HFFc6 (cell line): ENCODE results near the gene SUMO3. TPM values are rescaled to one million over a fixed set of nuclear protein-coding genes. Genes with fewer than 3 reads are reported as not detected.

Experiments
- DNase-seq: peaks from one replicate; pipeline ENCODE4 v3.0.0-alpha.2; 2018
- H3K27ac Mint-ChIP-seq: 2 replicates; pipeline ENCODE4 v1.8.0; 2020; ENCODE audit warnings: mild to moderate bottlenecking, mixed read lengths
- H3K27me3 Mint-ChIP-seq: 2 replicates; pipeline ENCODE4 v1.8.0; 2021; ENCODE audit warnings: mild to moderate bottlenecking, moderate library complexity, mixed read lengths; ENCODE audit not compliant: insufficient read depth
- H3K36me3 Mint-ChIP-seq: 2 replicates; pipeline ENCODE4 v1.8.0; 2021; ENCODE audit warnings: low read depth, mixed read lengths
- H3K4me1 Mint-ChIP-seq: 2 replicates; pipeline ENCODE4 v1.8.0; 2020; ENCODE audit warnings: low read depth, mixed read lengths
- H3K4me3 Mint-ChIP-seq: 2 replicates; pipeline ENCODE4 v1.8.0; 2020; ENCODE audit warnings: mild to moderate bottlenecking, moderate library complexity, mixed read lengths
- H3K9me3 Mint-ChIP-seq: 2 replicates; pipeline ENCODE4 v1.8.0; 2020; ENCODE audit warnings: mild to moderate bottlenecking, mixed read lengths
- total RNA-seq, 6 experiments: library from RNA; stranded (reverse); fragmentation: NEBNext Ultra II Directional; extraction: Animal tissue kit (Norgen Biotek cat#: 25700); gene quantifications; 2 replicates in 1 of 6; 3 replicates in 5 of 6; pipeline ENCODE4 v1.2.3, GENCODE V29; 2021
- TF ChIP-seq, protein P1 (sequence below): fragments of 200-600 bp; sonication (generic); IDR thresholded peaks from 2 replicates; pipeline ENCODE4 v1.5.0; 2021; ENCODE audit warnings: antibody characterized with exemption, mild to moderate bottlenecking

The SUMO3 gene
- total RNA-seq, 6 experiments from 2014 or later: 116 to 160 (median 147) TPM

DNA sequence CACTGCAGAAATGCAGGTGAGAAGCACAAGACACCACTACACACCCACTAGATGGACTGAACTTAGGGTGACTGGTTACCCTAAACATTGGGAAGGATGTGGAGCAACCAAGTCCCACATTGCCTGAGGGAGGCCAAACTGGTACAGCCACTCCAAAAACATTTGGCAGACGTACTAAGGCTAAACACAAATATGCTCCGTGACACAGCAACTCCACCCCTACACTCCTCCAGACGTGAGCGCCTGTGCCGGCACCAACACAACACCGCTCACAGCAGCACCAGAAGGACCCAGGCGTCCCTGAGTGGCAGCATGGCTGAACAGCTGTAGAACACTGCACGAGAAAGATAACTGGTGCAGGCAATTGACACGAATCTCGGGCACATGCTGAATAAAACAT, 40.9 kb upstream of the SUMO3 start:
- TF ChIP-seq, protein P1, sequence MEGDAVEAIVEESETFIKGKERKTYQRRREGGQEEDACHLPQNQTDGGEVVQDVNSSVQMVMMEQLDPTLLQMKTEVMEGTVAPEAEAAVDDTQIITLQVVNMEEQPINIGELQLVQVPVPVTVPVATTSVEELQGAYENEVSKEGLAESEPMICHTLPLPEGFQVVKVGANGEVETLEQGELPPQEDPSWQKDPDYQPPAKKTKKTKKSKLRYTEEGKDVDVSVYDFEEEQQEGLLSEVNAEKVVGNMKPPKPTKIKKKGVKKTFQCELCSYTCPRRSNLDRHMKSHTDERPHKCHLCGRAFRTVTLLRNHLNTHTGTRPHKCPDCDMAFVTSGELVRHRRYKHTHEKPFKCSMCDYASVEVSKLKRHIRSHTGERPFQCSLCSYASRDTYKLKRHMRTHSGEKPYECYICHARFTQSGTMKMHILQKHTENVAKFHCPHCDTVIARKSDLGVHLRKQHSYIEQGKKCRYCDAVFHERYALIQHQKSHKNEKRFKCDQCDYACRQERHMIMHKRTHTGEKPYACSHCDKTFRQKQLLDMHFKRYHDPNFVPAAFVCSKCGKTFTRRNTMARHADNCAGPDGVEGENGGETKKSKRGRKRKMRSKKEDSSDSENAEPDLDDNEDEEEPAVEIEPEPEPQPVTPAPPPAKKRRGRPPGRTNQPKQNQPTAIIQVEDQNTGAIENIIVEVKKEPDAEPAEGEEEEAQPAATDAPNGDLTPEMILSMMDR: no peak
- peaks cover 43% of the 10 kb centered on the region for H3K36me3 Mint-ChIP-seq
- peaks cover 2% of the 10 kb centered on the region; the same call in 1 of the 2 replicates for H3K27me3 Mint-ChIP-seq
- DNase-seq: no peak
- no peak overlapping the region for H3K4me3 Mint-ChIP-seq
- no peaks in the 10 kb centered on the region for H3K9me3 Mint-ChIP-seq
- H3K4me1 Mint-ChIP-seq: peaks cover 18% of the 10 kb centered on the region
- no peak overlapping the region for H3K27ac Mint-ChIP-seq

DNA sequence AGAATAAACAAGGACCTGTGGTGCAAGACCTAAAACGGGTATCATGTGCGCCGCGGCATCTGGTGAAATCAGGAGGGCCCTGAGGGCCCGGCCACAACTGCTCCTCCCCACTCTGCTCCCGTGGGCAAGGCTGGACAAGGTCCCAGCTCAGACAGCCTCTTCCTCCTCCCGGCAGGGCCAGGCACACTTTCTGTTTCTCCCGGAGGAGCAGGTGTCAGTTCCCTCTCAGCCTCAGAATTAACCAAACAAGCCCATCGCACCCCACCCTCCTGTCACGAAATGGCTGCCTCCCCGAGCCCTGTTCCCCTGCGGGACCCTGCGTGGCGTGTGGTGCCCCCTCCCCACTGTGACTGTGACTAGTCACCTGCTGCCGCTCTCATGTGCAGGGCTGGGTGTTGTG, 40.4 kb upstream of the SUMO3 start:
- TF ChIP-seq, protein P1: no peak
- Mint-ChIP-seq H3K27me3 (peaks cover 2% of the 10 kb centered on the region; the same call in 1 of the 2 replicates), H3K4me3 (no peak overlapping the region), H3K36me3 (peaks cover 48% of the 10 kb centered on the region), H3K4me1 (peaks cover 18% of the 10 kb centered on the region), H3K27ac (no peak overlapping the region), H3K9me3 (no peaks in the 10 kb centered on the region)
- DNase-seq: no peak

DNA sequence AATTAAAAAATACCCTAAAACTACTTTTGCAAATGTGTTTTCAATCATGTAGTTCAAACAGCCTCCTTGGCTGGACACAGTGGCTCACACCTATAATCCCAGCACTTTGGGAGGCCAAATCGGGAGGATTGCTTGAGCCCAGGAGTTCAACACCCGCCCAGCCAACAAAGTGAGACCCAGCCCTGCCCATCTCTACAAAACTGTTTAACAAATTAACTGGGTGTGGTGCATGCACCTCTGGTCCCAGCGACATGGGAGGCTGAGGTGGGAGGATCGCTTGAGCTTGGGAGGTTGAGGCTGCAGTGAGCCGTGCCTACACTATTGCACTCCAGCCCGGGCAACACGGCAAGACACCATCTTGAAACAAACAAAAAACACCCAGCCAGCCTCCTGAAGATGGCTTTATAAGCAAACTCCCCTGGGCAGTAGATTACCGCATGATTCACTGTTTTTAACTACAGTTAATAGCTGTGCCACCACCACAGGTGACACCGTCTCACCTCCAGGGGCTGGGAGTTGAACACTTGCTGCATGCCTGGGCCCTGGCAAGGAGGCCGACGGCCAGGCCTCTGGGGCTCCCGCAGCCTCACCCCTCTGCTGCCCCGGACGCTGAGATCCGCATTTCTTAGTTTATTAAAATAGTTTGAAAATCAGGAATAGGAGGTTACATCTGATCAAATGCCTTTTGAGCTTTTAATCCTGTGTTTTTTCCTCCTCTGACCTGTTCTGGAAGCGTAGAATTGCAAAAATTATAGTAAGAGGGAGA, 39.4 kb upstream of the SUMO3 start:
- H3K27ac Mint-ChIP-seq: no peak overlapping the region; the same call in 1 of the 2 replicates
- H3K9me3 Mint-ChIP-seq: no peaks in the 10 kb centered on the region
- H3K4me3 Mint-ChIP-seq: no peak overlapping the region
- TF ChIP-seq, protein P1: no peak
- DNase-seq: no peak
- H3K27me3 Mint-ChIP-seq: peaks cover 2% of the 10 kb centered on the region; the same call in 1 of the 2 replicates
- peaks cover 48% of the 10 kb centered on the region for H3K36me3 Mint-ChIP-seq
- peaks cover 18% of the 10 kb centered on the region for H3K4me1 Mint-ChIP-seq

DNA sequence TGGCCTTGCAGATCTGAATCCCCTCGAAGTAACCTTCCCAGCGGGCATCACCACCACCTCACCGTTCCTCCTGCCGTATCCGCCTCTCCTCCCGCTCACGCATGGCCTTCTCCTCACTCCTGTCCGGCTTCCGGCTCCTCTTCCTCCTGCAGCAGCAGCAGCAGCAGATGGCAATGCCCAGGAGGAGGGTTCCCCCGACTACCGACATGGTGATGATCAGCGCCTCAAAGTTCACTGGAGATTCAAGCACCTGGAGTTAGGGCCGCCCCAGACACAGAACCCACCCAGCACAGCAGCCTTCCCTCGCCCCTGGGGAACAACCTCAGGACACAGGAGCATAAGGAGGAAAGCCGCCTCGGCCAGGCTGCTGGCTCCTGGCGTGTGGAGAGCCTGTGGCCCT, 38.3 kb upstream of the SUMO3 start:
- peaks cover 40% of the 10 kb centered on the region for H3K36me3 Mint-ChIP-seq
- no peaks in the 10 kb centered on the region for H3K9me3 Mint-ChIP-seq
- peaks cover 12% of the 10 kb centered on the region for H3K4me1 Mint-ChIP-seq
- H3K27ac Mint-ChIP-seq: no peak overlapping the region
- H3K4me3 Mint-ChIP-seq: no peak overlapping the region
- no peak for DNase-seq
- no peaks in the 10 kb centered on the region for H3K27me3 Mint-ChIP-seq
- TF ChIP-seq, protein P1: no peak

DNA sequence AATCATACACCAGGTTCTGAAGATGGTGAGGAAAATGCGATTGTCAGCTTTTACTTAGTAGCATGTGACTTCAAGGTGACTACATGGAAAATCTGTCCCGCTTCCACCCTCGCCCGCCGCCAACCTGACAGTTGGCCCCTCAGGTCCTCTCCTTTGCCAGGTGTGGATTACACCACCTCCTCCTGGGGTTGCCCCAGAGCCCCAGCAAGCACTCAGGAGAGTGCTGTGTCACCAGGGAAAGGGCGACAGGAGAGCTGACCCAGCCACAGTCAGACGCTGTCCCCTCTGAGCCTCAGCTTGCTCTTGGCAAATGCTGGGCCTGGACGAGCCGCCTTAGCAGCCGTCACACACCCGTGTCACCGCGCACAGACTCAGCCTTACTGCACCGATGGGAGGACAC, 37.7 kb upstream of the SUMO3 start:
- H3K27me3 Mint-ChIP-seq: no peaks in the 10 kb centered on the region
- TF ChIP-seq, protein P1: no peak
- peaks cover 12% of the 10 kb centered on the region for H3K4me1 Mint-ChIP-seq
- DNase-seq: no peak
- H3K27ac Mint-ChIP-seq: no peak overlapping the region
- H3K36me3 Mint-ChIP-seq: peaks cover 43% of the 10 kb centered on the region
- H3K4me3 Mint-ChIP-seq: no peak overlapping the region
- H3K9me3 Mint-ChIP-seq: no peaks in the 10 kb centered on the region
